ENCODE measurements around the gene GREB1L.

Gene GREB1L

DNA sequence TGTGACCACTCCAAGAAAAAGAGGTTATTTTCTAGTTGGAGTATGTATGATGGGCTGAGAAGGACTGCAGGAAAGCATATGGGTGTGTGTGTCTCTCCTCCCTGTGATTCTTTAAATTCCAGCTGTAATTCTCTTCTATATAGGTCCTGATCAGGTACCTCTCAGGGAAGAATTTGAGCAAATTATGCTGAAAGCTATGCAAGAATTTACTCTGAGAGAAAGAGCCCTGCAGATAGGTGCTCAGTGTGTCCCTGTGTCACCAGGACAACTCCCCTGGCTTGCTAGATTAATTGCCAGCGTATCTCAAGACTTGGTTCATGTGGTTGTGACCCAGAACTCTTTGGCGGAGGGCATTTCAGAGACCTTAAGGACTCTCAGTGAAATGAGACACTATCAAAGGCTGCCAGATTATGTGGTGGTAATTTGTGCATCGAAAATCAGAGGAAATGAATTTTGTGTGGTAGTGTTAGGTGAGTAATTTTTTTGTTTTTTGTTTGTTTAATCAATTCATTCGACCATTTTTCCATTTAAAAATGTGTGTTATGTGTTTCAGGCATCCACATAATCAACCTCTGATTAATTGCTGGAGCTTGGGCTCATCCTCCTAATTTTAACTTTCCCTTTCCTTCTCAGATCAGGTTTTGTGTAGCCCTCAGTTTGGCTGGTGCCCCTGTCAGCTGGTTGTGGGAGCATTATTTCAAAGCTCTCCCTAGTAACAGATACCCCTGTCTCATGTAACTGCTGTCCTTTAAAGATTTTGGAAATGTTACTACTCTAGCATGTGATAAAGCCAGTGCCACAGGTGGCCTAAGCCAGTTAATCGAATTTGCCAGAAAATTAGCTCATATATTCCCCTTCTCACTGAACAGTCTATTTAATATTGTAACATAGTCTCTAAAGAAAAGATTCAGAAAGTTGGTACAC, 207.6 kb downstream of the GREB1L start:
- no peak for DNase-seq (ENCODE audit: low read depth in 2 of 2)

DNA sequence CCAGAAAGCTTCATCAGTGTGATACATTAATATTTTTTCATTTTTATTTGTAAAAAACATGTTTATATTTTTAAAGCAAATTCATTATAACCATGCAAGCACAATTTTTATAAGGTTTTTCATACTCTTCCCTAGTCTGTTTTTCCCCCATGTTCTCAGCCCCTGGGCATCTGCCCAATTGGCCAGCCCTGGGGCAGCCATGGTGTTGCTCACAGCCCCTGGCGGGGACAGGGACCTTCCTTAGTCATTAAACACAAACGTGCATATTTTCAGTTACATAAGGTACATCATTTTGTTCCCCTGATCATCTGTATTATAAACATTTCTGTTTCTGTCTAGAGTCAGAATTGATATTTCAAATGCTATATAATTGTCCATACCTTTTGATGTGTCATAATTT, 208.5 kb downstream of the GREB1L start:
- DNase-seq (ENCODE audit: low read depth in 2 of 2): no peak

DNA sequence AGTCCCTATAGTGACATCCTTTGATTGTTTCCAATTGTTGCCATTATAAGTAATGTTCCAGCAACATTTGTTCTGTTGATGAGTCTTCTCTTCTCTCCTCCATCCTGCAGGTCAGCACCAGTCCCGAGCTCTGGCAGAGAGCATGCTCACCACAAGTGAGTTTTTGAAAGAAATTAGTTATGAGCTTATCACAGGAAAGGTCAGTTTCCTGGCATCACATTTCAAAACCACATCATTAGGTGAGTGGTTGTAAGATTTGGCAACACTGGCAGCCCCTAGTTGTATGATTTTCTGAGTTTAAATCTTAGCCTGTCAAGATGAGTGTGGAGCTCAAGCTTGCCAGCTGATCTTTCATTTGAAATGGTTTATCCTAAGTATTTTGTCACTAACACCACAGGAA, 208.9 kb downstream of the GREB1L start:
- DNase-seq (ENCODE audit: low read depth in 2 of 2): no peak

DNA sequence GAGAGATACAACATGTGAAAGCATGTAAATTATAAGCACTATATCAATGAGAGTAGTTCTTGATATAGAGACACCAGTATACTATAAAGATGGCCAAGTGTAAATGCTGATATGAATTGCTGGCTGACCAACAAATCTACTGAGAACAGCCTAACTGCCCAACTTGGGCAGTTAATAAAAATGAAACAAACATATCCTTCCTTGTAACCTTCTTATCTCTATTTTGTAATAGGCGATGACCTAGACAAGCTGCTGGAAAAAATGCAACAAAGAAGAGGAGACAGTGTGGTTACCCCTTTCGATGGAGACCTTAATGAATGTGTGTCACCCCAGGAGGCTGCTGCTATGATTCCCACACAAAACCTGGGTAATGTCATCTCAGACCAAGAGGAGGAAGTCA, 209.8 kb downstream of the GREB1L start:
- DNase-seq (ENCODE audit: low read depth in 2 of 2): no peak

DNA sequence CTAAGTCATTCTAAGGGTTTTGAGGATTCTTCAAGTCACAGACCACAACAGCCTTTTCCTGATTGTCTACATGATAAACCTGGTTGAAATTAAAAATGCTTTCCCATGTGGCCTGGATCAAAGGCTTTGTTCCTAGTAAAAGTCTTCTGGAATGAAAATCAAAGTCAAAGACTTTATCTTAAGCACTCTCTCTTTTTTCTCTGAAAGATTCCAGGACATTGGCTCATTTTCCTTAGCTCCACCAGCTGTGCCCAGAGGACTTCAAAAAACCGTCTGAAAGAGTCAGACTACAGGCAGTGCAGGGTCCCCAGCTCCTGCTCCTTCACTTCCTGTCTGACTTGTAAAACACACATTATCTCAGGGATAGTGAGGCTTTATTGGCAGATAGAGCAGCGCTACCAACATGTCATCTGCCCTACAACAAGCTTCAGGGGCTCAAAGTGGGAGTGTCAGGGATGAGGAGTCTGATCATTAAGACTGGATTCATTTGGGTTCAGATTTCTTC, 210.3 kb downstream of the GREB1L start:
- DNase-seq (ENCODE audit: low read depth in 2 of 2): no peak

DNA sequence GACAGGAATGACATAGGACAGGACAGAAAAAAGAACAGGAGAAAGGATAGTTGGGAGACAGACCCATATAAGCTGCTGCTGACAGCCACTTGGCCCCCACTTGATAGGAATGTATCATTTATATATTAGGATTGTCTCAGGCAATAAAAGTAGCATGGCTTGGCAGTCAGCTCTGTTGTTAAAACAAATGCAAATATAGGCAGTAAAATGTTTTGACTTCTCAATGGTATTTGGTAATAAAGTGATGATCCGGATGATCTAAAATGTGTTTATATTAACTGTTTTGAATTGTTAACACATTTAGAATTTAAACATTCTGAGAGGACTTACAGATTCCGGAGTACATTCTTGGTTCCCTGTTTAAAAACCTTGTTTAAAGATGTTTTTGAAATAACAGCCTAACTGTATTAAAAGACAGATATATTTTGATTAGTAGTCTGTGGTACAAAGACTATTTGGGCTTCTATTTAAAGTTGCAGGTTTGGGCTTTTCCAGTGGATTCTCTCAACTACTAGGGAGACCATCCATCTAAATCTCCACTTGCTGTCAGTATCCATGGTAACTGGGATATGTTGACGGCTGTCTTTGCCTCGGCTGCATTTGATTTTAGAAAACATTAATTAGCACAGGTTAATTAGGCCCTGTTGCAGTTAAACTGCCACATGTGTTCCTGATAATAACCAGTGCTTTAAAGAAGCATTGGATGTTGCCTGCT, 210.9 kb downstream of the GREB1L start:
- no peak for DNase-seq (ENCODE audit: low read depth in 2 of 2)

DNA sequence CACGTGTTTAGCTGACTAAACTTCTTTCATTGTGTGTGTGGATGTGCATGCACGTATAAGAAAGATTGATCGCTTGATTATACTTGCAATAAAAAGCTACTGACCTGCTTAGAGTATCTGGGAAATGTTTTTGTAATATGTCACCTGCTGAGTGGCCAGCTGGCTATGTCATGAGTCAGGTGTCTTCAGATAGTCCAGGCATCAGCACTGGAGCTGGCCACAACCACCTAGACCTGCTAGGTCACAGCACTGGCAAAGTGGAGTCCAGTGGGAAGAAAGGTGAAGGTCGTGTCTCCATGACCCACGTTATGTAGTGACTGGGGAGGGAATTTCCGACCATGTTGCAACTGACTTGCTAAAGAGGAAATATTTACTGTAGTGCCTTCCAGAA, 211.5 kb downstream of the GREB1L start:
- DNase-seq (ENCODE audit: low read depth in 2 of 2): no peak

DNA sequence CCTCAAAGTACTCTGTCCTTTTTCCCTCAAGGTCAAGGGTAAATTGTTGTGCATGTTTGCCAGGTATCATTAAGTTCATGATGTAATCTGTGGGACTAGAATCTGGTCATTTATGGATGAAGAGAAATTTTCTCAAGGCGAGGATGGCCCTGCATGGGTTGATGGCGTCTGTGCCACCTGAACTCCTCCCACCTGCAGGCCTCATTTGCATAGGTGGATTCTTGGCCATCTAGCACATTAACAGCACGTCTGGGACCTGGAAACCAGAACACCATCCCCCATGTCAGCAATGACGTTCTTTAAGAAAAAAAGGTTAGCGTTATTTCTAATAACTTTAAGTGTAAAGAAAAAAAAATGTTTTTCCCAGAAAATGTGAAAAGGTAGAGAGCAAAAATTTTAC, 212.7 kb downstream of the GREB1L start:
- DNase-seq (ENCODE audit: low read depth in 2 of 2): no peak

DNA sequence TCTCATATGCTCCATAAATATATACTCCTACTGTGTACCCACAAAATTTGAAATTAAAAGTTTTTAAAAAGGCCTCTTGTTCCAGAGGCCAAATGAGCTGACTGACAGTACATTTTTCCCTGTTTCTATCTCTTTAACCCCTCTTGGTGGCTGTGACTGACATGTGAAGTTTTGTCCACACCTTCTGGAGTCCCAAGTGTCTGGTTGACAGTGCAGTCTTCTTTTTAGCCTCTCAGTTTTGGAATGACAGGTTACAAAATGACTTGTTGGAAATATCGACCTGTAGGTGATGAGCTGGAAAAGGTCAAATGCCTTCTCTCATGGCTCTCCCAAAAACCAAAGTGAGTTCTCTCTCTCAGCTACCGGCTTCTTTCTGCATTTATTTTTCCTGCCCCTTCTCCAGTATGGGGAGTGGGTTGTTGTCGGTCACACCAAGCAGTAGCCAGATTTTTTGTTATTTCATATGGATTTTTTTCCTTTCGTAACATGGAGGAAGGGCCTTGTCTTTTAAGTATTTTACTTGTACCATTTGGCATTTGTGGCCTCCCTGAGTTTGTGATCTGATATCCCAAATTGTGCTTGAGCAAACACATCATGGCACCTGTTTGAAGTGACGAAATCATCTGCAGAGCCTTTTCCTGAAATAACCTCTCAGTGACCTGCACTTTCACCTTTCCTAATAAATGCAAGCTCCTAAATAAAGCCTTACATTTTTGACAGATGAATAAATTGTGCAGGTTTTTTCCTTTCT, 214.6 kb downstream of the GREB1L start:
- DNase-seq (ENCODE audit: low read depth in 2 of 2): no peak

DNA sequence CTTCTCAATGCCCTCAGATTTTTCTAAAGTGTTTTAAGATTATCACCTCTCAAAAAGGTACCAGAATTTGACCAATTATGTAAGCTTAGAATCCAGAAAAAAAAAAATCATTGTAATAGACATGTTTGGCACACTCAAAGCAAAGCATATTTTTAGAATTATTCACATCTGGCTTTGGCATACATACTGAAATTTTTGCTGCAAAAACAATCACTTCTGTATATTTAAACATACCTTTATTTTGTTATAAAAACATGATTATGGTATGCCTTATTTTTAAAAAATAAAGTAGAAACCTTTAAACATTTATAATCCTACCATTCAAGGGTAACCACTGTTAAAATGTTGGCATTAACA, 215.1 kb downstream of the GREB1L start:
- DNase-seq (ENCODE audit: low read depth in 2 of 2): no peak

DNA sequence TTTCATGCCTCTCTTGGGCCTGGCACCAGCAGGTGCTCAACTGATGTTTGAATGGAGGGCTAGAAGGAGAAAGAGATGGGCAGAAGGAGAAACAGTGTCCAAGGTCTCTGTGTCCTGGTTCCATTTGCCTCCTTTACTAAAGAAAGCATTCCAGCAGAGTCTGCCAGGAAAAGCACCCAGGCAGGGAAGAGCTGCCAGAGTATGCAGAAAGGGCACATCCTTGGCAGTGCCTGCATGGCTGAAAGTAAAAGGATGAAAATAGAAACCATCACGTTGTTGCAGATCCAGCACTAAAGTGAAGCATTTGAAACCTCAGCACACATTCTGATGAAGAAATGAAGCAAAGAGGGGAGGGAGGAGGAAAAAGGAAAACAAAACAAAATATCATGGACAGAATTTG, 216.3 kb downstream of the GREB1L start:
- no peak for DNase-seq (ENCODE audit: low read depth in 2 of 2)

DNA sequence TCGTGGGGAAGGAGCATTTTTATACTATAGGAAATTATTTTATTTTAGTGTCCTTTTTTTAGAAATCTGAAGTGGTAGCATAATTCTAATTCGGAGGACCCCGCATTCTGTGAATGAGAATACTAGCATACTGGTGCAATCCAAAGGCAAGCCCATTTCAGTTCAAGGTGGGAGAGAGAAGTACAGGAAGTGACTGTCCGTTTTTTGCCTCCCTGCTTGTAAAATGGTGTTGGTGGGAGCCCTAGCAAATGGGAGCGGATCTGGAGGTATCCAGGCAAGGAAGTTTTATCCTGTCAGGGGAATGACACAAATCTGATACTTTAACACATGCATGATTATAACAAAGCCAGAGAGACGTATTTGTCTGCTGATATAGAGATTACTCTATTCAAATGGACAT, 216.8 kb downstream of the GREB1L start:
- no peak for DNase-seq (ENCODE audit: low read depth in 2 of 2)

DNA sequence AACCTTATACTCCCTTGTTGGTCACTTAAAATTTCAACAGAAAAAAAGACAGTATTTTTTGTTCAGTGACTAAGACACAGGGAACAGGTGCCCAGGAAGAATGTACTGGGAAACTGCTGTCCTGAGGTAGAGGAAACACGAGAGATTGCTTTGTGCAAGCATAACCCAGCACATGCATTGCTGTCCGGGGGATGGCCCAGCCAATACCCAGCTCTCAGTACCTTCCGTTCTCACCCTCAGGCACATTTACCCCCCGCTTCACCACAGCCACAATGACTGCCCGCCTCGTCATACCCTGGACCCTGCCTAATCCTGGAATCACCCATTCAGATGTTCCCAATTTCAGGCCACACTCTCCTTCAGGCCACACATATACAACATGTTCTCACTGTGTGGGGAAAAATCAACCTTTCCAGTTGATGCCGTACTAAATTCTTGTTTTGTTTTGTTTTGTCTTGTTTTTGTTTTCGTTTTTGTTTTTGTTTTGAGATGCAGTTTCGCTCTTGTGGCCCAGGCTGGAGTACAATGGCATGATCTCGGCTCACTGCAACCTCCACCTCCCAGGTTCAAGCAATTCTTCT, 217.8 kb downstream of the GREB1L start:
- DNase-seq (ENCODE audit: low read depth in 2 of 2): no peak

DNA sequence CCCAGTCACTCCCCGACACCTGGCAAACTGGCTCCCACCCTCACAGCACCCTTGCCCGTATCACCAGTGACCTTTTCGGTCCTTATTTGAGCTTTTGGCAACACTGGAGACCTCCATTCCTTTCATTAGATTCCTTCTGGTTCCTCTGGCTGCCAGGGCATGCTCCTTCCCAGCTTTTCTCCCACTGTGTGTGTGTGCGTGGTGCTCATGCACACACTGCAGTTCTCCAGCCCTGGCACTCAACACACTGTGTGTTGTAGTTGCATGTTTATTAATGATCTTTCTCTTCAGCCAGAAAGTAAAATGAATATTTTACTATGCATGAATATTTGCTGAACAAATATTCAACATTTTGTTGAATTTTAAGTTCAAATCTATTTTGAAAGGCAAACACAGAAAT, 219.4 kb downstream of the GREB1L start:
- DNase-seq (ENCODE audit: low read depth in 2 of 2): no peak

DNA sequence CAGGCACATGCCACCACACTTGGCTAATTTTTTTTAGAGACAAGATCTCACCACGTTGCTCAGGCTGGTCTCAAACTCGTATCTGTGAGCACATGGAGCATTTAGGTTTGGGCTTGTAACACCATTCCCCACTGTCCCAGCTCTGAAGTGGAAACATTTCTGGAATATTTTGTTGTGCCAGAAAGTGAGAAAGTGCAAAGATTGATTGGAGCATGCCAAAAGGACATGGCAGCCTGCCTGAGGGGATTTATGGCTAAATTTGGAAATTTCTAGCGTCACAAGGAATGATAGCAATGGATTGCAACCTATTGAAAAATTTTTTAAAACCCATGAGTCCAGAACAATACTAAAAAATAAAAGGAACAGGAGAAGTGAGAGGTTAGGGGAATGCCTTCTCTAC, 221.7 kb downstream of the GREB1L start:
- no peak for DNase-seq (ENCODE audit: low read depth in 2 of 2)

DNA sequence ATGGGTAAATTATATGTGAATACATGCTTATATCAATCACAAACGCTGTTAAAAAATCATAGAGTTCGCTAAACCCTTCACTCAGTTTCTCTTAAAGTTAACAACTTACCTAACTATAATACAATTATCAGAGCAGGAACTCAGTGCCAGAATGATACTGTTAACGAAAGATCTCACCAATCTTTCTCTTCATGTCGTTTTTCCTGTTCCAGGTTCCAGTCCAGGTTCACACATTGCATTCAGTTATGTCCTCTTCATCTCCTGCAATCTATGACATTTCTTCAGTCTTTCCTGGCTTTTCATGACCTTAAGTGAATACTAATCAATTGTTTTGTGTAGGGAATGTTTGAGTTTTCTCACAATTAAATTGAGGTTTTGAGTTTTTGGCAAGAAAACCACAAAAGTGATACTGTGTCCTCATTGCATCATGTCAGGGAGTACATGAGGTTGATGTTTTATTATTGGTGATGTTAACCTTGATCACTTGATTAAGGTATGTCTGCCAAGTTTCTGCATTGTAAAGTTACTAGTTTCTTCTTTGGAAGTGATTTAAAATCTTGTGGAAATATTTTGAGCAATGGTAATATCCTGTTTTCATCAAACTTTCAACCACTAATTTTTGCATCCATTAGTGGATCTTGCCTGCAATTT, 226.6 kb downstream of the GREB1L start:
- DNase-seq (ENCODE audit: low read depth in 2 of 2): no peak

DNA sequence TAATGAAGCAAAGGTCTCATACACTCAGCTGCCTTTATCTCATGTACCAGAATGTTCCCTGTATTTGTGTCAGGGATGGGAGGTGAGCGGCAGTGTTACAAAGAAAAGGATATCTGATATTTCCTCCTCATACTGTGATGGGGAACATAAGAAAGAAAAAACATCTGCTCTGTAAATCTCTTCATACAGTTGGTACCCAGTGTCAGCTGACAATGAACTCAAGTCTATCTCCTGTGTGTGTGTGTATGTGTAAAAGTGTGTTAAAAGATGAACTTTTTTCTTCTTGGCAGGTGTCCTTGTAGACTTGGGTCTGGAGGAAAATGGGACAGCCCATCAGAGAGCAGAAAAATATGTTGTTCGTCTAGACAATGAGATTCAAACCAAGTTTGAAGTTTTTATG, 230.7 kb downstream of the GREB1L start:
- no peak for DNase-seq (ENCODE audit: low read depth in 2 of 2)

DNA sequence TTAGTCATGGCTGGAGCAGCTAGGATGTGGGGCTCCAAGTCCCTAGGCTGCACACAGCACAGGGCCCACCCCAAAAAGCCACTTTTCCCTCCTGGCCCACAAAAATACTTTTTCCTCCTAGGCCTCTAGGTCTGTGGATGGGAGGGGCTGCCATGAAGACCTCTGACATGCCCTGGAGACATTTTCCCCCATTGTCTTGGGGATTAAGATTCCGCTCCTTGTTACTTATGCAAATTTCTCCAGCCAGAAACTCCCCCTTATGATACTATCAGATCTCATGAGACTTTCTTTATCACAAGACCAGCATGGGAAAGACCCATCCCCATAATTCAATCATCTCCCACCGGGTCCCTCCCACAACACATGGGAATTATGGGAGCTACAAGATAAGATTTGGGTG, 232.6 kb downstream of the GREB1L start:
- no peak for DNase-seq (ENCODE audit: low read depth in 2 of 2)

DNA sequence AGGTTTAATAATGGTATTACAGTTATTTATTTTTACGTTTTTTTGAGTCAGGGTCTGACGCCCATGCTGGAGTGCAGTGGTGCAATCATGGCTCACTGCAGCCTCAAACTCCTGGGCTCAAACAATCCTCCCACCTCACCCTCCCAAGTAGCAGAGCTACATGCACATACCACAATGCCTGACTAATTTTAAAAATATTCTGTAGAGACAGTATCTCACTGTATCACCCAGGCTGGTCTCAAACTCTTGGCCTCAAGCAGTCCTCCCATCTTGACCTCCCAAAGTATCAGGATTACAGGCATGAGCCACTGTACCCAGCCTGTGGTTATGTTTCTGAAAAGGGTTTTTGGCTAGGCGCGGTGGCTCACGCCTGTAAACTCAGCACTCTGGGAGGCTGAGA, 237.7 kb downstream of the GREB1L start:
- DNase-seq (ENCODE audit: low read depth in 2 of 2): no peak

DNA sequence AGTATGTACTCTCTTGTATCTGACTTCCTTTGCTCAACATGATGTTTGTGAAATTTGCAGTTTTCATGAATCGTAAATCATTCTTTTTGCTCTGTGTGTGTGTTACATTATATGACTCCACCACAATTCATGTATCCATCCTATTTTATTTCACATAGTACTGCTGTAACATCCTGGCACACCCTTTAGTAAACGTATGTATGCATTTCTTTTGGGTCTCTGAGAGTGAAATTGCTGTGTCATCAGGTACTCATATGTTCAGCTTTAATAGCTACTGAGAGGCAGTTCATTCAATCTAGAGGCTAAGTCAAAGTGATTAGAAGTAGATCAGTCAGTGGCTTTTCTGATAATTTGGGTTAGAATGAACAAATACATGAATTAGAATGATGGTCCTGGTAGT, 239.7 kb downstream of the GREB1L start:
- no peak for DNase-seq (ENCODE audit: low read depth in 2 of 2)

DNA sequence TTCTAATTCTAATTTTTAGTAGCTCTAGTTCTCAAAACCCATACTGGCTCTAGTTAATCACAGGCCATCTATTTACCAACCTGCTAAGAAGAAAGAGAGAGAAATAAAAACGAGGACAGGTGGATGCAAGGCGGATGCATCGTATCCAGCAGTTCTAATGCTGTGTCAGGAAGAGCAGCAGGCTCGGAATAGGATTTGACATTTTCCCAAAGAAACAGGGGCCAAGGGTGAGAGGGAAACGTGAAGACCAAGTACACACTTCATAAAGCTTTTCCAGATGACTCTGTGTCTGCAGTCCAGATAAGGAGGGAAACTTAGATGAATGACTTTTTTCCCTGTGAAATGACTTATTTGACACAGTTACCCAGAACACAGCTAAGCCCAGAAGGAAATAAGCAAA, 241.0 kb downstream of the GREB1L start:
- DNase-seq (ENCODE audit: low read depth in 2 of 2): no peak

Measured in activated CD4-positive, alpha-beta T cell treated with anti-CD3 and anti-CD28 coated beads for 24 hours (primary cell).